Osteocyte (in vitro differentiated cells): ENCODE data around the gene THSD7A. TPM values are rescaled to one million over a fixed set of nuclear protein-coding genes. Genes with fewer than 3 reads are reported as not detected.

Experiments used
- DNase-seq: peaks from one replicate; pipeline ENCODE4 v3.0.0; 2021; ENCODE audit warnings: mixed read lengths; ENCODE audit not compliant: unreplicated experiment; ENCODE audit errors: extremely low spot score
- H3K27ac Mint-ChIP-seq: one replicate; pipeline ENCODE4 v1.8.0; 2021; ENCODE audit warnings: mild to moderate bottlenecking, mixed read lengths; ENCODE audit not compliant: unreplicated experiment
- H3K27me3 Mint-ChIP-seq: one replicate; pipeline ENCODE4 v1.8.0; 2021; ENCODE audit warnings: mixed read lengths; ENCODE audit not compliant: unreplicated experiment
- H3K36me3 Mint-ChIP-seq: one replicate; pipeline ENCODE4 v1.8.0; 2021; ENCODE audit warnings: mixed read lengths; ENCODE audit not compliant: unreplicated experiment
- H3K4me1 Mint-ChIP-seq: one replicate; pipeline ENCODE4 v1.8.0; 2021; ENCODE audit warnings: mixed read lengths; ENCODE audit not compliant: unreplicated experiment
- H3K4me3 Mint-ChIP-seq: one replicate; pipeline ENCODE4 v1.8.0; 2021; ENCODE audit warnings: mild to moderate bottlenecking, moderate library complexity, mixed read lengths; ENCODE audit not compliant: unreplicated experiment
- H3K9me3 Mint-ChIP-seq: one replicate; pipeline ENCODE4 v1.8.0; 2021; ENCODE audit warnings: mixed read lengths; ENCODE audit not compliant: unreplicated experiment
- CTCF ChIP-seq: fragments of 200-600 bp; sonication (generic); IDR thresholded peaks from 2 replicates; pipeline ENCODE4 v1.5.0; 2021; ENCODE audit warnings: antibody characterized with exemption, mild to moderate bottlenecking, moderate library complexity
- total RNA-seq: library from RNA; stranded (reverse); gene quantifications from 2 replicates; pipeline ENCODE4 v1.2.1, GENCODE V29; 2021

The THSD7A gene
- total RNA-seq, 1 donor from 2014 or later: 2.0 TPM

GRCh38 chr7:11706666-11707605 is 125.1 kb downstream of the THSD7A start:
- Mint-ChIP-seq H3K27ac (no peak overlapping the region), H3K4me1 (peaks cover 18% of the 10 kb centered on the region), H3K9me3 (no peaks in the 10 kb centered on the region), H3K36me3 (no peaks in the 10 kb centered on the region), H3K4me3 (no peak overlapping the region), H3K27me3 (no peaks in the 10 kb centered on the region)
- no peak for DNase-seq
- no peak for TF ChIP-seq CTCF

- no peak for TF ChIP-seq CTCF
- no peaks in the 10 kb centered on the region for H3K9me3 Mint-ChIP-seq
Observed at GRCh38 chr7:11703829-11704228, 128.2 kb downstream of the THSD7A start.

GRCh38 chr7:11702938-11703337 is 129.1 kb downstream of the THSD7A start:
- H3K4me3 Mint-ChIP-seq: no peak overlapping the region
- TF ChIP-seq CTCF: no peak
- H3K27me3 Mint-ChIP-seq: no peaks in the 10 kb centered on the region
- H3K4me1 Mint-ChIP-seq: peaks cover 25% of the 10 kb centered on the region
- H3K9me3 Mint-ChIP-seq: no peaks in the 10 kb centered on the region
- H3K36me3 Mint-ChIP-seq: peaks cover 2% of the 10 kb centered on the region
- no peak overlapping the region for H3K27ac Mint-ChIP-seq
- DNase-seq: no peak

More at GRCh38 chr7:11703829-11704228, 128.2 kb downstream of the THSD7A start:
- Mint-ChIP-seq H3K4me3 (no peak overlapping the region), H3K27me3 (no peaks in the 10 kb centered on the region), H3K4me1 (peaks cover 21% of the 10 kb centered on the region), H3K27ac (no peak overlapping the region), H3K36me3 (peaks cover 2% of the 10 kb centered on the region)
- DNase-seq: no peak

GRCh38 chr7:11701829-11702560 is 130.0 kb downstream of the THSD7A start:
- Mint-ChIP-seq H3K4me1 (peaks cover 16% of the 10 kb centered on the region), H3K27ac (no peak overlapping the region), H3K4me3 (no peak overlapping the region), H3K9me3 (no peaks in the 10 kb centered on the region), H3K27me3 (no peaks in the 10 kb centered on the region), H3K36me3 (peaks cover 2% of the 10 kb centered on the region)
- DNase-seq: no peak
- no peak for TF ChIP-seq CTCF

- DNase-seq: no peak
- no peak overlapping the region for H3K4me3 Mint-ChIP-seq
- TF ChIP-seq CTCF: no peak
- H3K27ac Mint-ChIP-seq: no peak overlapping the region
- H3K9me3 Mint-ChIP-seq: no peaks in the 10 kb centered on the region
- no peaks in the 10 kb centered on the region for H3K27me3 Mint-ChIP-seq
- H3K4me1 Mint-ChIP-seq: peaks cover 12% of the 10 kb centered on the region
- H3K36me3 Mint-ChIP-seq: peaks cover 2% of the 10 kb centered on the region
Observed at GRCh38 chr7:11699666-11700065, 132.3 kb downstream of the THSD7A start.
